GM18517 (cell line): Measurements from ENCODE around the gene MCC.

Source experiments
- ATAC-seq: cut with Tn5 transposase; IDR thresholded peaks from one replicate; pipeline ENCODE4 v1.9.1; 2021; ENCODE audit warnings: mild to moderate bottlenecking, moderate library complexity; ENCODE audit not compliant: unreplicated experiment

The MCC gene

GRCh38 chr5:113230711-113231652, 257.3 kb downstream of the MCC start:
- no peak for ATAC-seq

- no peak for ATAC-seq
Observed at GRCh38 chr5:113227798-113228197, 260.5 kb downstream of the MCC start.

GRCh38 chr5:113226116-113226736, 262.0 kb downstream of the MCC start:
- no peak for ATAC-seq

GRCh38 chr5:113225259-113225658, 263.0 kb downstream of the MCC start:
- no peak for ATAC-seq

GRCh38 chr5:113224605-113225065, 263.6 kb downstream of the MCC start:
- no peak for ATAC-seq

GRCh38 chr5:113223831-113224604, 264.2 kb downstream of the MCC start:
- no peak for ATAC-seq

- no peak for ATAC-seq
Observed at GRCh38 chr5:113223315-113223714, 264.9 kb downstream of the MCC start.

GRCh38 chr5:113221294-113222176, 266.7 kb downstream of the MCC start:
- ATAC-seq: no peak

GRCh38 chr5:113219695-113220094, 268.6 kb downstream of the MCC start:
- ATAC-seq: no peak

- no peak for ATAC-seq
Observed at GRCh38 chr5:113218906-113219517, 269.2 kb downstream of the MCC start.

GRCh38 chr5:113218200-113218599, 270.1 kb downstream of the MCC start:
- ATAC-seq: no peak

- no peak for ATAC-seq
Observed at GRCh38 chr5:113217619-113218184, 270.6 kb downstream of the MCC start.

- no peak for ATAC-seq
Observed at GRCh38 chr5:113216545-113216944, 271.7 kb downstream of the MCC start.

GRCh38 chr5:113215401-113216060, 272.7 kb downstream of the MCC start:
- ATAC-seq: no peak

GRCh38 chr5:113214606-113215323, 273.5 kb downstream of the MCC start:
- ATAC-seq: no peak

- no peak for ATAC-seq
Observed at GRCh38 chr5:113213551-113214425, 274.5 kb downstream of the MCC start.

- ATAC-seq: no peak
Observed at GRCh38 chr5:113212244-113212920, 275.9 kb downstream of the MCC start.
